OCI-LY7 (cell line): ENCODE measurements around the gene ASPDH. TPM values are rescaled to one million over a fixed set of nuclear protein-coding genes. Genes with fewer than 3 reads are reported as not detected.

Experiments
- BruUV-seq: library from RNA; stranded (reverse); fragments of 400-500 nt; replicated peaks from 2 replicates; lab custom pipeline; 2021; lab: Mats Ljungman, UMichigan
- CTCF ChIA-PET: fragments of 300-600 bp; sonication (Branson Sonifier 250); formaldehyde crosslinking; loops from one replicate; lab custom pipeline; 2022; ENCODE audit warnings: antibody characterized with exemption; ENCODE audit not compliant: unreplicated experiment; lab: Charles Lee
- POLR2A ChIA-PET: fragments of 300-600 bp; sonication (Branson Sonifier 250); formaldehyde crosslinking; loops from one replicate; lab custom pipeline; 2022; ENCODE audit warnings: antibody characterized with exemption; lab: Charles Lee
- DNase-seq: peaks from one replicate; pipeline ENCODE4 v3.0.0-alpha.2; 2015; ENCODE audit warnings: low spot score
- H2AFZ ChIP-seq: fragments of 200-600 bp; sonication (generic), shearing (Covaris generic); 2 replicates; pipeline ENCODE4 v1.6.1; 2014; ENCODE audit warnings: mild to moderate bottlenecking, antibody characterized with exemption, low read length, moderate library complexity
- H3K27ac ChIP-seq: fragments of 200-600 bp; sonication (generic); 2 replicates; pipeline ENCODE4 v1.5.1; 2014; ENCODE audit warnings: mixed run types, low read depth, mild to moderate bottlenecking, moderate library complexity, low read length, inconsistent platforms; ENCODE audit not compliant: poor library complexity, severe bottlenecking
- H3K36me3 ChIP-seq: fragments of 200-600 bp; sonication (generic); 2 replicates; pipeline ENCODE4 v1.6.1; 2014; ENCODE audit warnings: mild to moderate bottlenecking, antibody characterized with exemption, low read length, moderate library complexity, mixed read lengths; ENCODE audit not compliant: insufficient read depth
- H3K4me1 ChIP-seq: fragments of 200-600 bp; sonication (generic); 2 replicates; pipeline ENCODE4 v1.5.1; 2014; ENCODE audit warnings: mild to moderate bottlenecking, low read length; ENCODE audit not compliant: insufficient read depth, poor library complexity, severe bottlenecking
- H3K4me2 ChIP-seq: fragments of 200-600 bp; sonication (generic); 2 replicates; pipeline ENCODE4 v1.6.1; 2014; ENCODE audit warnings: mild to moderate bottlenecking, low read length
- H3K4me3 ChIP-seq: fragments of 200-600 bp; sonication (generic); 2 replicates; pipeline ENCODE4 v1.5.1; 2014; ENCODE audit warnings: mild to moderate bottlenecking, low read depth, low read length; ENCODE audit not compliant: poor library complexity, severe bottlenecking
- H3K79me2 ChIP-seq: fragments of 200-600 bp; sonication (generic); 2 replicates; pipeline ENCODE4 v1.6.1; 2016; ENCODE audit warnings: low read depth, mild to moderate bottlenecking, low read length, moderate library complexity, mixed read lengths; ENCODE audit not compliant: insufficient read depth
- H3K9me2 ChIP-seq: fragments of 200-600 bp; sonication (generic); 2 replicates; pipeline ENCODE4 v1.6.1; 2016; ENCODE audit warnings: mild to moderate bottlenecking, low read length, mixed read lengths; ENCODE audit not compliant: insufficient read depth
- H3K9me3 ChIP-seq: fragments of 200-600 bp; sonication (generic); 2 replicates; pipeline ENCODE4 v1.6.1; 2014; ENCODE audit warnings: mild to moderate bottlenecking, mixed run types, low read length, mixed read lengths
- H4K20me1 ChIP-seq: fragments of 200-600 bp; sonication (generic); 2 replicates; pipeline ENCODE4 v1.6.1; 2014; ENCODE audit warnings: mild to moderate bottlenecking, antibody characterized with exemption, low read length, moderate library complexity, mixed read lengths; ENCODE audit not compliant: insufficient read depth
- EZH2phosphoT487 ChIP-seq: fragments of 200-600 bp; sonication (generic); IDR thresholded peaks from 2 replicates; pipeline ENCODE4 v1.6.1; 2018; ENCODE audit warnings: low read depth, borderline replicate concordance, mild to moderate bottlenecking, mixed run types, antibody characterized with exemption, low read length, moderate library complexity, mixed read lengths
- intact Hi-C: fragments of 100-400 bp; cut with micrococcal nuclease; formaldehyde crosslinking; loops from one replicate; pipeline ENCODE4 v1.10.0; 2022; ENCODE audit not compliant: unreplicated experiment
- total RNA-seq, 2 experiments: library from RNA; depleted of rRNA in 1 of 2; stranded (reverse); fragments of >200 nt in 1 of 2; shearing (Covaris generic) in 1 of 2; gene quantifications; 2 replicates each; pipeline ENCODE4 v1.2.3, GENCODE V29; 2014 to 2022
- TF ChIP-seq, protein P1 (sequence below): fragments of 200-600 bp; sonication (generic); conservative IDR thresholded peaks from 2 replicates; pipeline ENCODE4 v1.5.1; 2014; ENCODE audit warnings: mild to moderate bottlenecking, antibody characterized with exemption, low read length, moderate library complexity, mixed read lengths

The ASPDH gene
- total RNA-seq, 2 experiments from 2014 or later, result not detected

DNA sequence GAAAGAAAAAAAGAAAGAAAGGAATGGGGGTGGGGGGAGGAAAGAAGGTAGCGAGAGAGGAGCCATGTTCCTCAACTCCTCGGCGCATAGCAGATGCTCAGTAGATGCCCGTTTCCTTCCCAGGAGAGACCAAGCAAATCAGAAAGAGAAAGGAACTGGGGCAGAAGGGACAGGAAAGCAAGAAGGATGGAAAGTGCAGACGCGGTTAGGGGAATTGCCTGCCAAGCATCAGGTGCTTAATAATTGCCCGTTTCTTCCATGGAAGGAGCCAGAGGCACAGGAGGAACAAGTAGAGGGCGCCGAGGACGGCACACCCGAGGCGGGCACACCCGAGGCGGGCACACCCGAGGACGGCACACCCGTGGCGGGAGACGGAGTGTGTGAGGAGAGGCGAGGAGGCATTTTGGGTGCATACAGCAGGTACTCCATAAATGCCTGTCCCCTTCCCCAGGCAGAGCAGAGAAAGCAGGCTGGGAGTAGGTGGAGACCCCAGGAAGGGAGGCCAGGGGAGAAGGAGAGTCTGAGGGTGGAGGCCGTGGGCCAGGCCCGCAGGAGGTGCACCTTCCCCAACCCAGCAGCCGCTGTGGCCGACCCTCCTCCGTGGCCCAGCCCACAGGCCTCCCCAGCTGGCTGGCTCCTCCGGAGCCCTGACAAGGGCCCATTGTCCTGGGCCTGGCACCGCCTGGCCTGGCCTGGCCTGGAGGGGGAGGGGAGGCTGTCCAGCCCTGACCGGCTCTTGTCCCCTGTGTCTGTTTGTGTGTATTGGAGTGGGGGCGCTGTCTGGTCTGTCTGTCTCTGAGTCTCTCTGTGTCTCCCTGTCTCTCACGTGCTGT lies 17.3 kb downstream of the ASPDH start:
- no peak overlapping the region for H3K4me2 ChIP-seq
- no peaks in the 10 kb centered on the region for H3K79me2 ChIP-seq
- CTCF ChIA-PET, result no interaction called here
- no peaks in the 10 kb centered on the region for H3K9me3 ChIP-seq
- no peaks in the 10 kb centered on the region for H4K20me1 ChIP-seq
- no TSS peak for BruUV-seq
- H3K4me1 ChIP-seq, result peaks cover 11% of the 10 kb centered on the region
- no peak for DNase-seq
- no peak overlapping the region for H3K27ac ChIP-seq
- no peak overlapping the region for H2AFZ ChIP-seq
- intact Hi-C loops, result no loop called here
- POLR2A ChIA-PET, result no interaction called here
- no peaks in the 10 kb centered on the region for H3K36me3 ChIP-seq
- TF ChIP-seq, protein P1, sequence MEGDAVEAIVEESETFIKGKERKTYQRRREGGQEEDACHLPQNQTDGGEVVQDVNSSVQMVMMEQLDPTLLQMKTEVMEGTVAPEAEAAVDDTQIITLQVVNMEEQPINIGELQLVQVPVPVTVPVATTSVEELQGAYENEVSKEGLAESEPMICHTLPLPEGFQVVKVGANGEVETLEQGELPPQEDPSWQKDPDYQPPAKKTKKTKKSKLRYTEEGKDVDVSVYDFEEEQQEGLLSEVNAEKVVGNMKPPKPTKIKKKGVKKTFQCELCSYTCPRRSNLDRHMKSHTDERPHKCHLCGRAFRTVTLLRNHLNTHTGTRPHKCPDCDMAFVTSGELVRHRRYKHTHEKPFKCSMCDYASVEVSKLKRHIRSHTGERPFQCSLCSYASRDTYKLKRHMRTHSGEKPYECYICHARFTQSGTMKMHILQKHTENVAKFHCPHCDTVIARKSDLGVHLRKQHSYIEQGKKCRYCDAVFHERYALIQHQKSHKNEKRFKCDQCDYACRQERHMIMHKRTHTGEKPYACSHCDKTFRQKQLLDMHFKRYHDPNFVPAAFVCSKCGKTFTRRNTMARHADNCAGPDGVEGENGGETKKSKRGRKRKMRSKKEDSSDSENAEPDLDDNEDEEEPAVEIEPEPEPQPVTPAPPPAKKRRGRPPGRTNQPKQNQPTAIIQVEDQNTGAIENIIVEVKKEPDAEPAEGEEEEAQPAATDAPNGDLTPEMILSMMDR, result no peak
- no peak for TF ChIP-seq EZH2phosphoT487
- no peaks in the 10 kb centered on the region for H3K9me2 ChIP-seq
- H3K4me3 ChIP-seq, result no peak overlapping the region

DNA sequence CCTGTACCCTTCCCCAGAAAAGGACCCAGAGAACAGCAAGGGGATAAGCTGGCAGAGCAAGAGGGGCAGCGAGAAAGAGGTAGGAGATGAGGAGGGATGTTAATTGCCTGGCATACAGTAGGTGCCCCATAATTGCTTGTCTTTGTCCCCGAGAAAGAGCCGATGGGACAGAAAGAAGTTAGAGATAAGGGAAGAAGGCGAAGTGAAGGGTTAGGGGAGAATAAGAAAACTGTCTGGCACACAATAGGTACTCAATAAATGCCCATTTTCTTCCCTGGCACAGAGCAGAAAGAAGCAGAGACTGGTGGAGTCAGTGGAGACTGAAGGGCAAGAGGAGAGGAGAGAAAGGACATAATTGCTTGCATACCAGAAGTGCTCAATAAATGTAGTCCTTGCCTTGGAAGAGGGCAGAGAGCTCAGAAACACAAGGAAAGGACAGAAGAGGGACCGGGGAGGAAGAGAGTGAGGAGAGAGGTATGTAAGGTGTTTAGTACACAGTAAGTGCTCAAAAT lies 18.6 kb downstream of the ASPDH start:
- POLR2A ChIA-PET, result no interaction called here
- Histone ChIP-seq H3K27ac (no peak overlapping the region), H3K4me1 (peaks cover 2% of the 10 kb centered on the region), H3K79me2 (no peaks in the 10 kb centered on the region), H3K4me3 (no peak overlapping the region), H3K9me3 (no peaks in the 10 kb centered on the region), H3K9me2 (no peaks in the 10 kb centered on the region), H3K36me3 (no peaks in the 10 kb centered on the region), H4K20me1 (no peaks in the 10 kb centered on the region), H3K4me2 (no peak overlapping the region), H2AFZ (no peak overlapping the region)
- no TSS peak for BruUV-seq
- no peak for DNase-seq
- CTCF ChIA-PET, result no interaction called here
- intact Hi-C loops, result no loop called here
- TF ChIP-seq, protein P1, result no peak
- TF ChIP-seq EZH2phosphoT487, result no peak
